Upper lobe of right lung (tissue), 1 donor: ENCODE measurements around the gene WWP2. TPM values are rescaled to one million over a fixed set of nuclear protein-coding genes. Genes with fewer than 3 reads are reported as not detected.

Experiments
- ATAC-seq: fragments of 200-7000 bp; cut with Tn5 transposase; one replicate; pipeline ENCODE4 v1.9.1; 2020; ENCODE audit warnings: mild to moderate bottlenecking, moderate library complexity
- DNase-seq: peaks from one replicate; pipeline ENCODE4 v3.0.0-alpha.2; 2020
- H3K27ac ChIP-seq: fragments of 200-600 bp; one replicate; pipeline ENCODE4 v1.8.0; 2022
- H3K27me3 ChIP-seq: fragments of 200-600 bp; one replicate; pipeline ENCODE4 v1.8.0; 2022; ENCODE audit warnings: mild to moderate bottlenecking
- H3K36me3 ChIP-seq: fragments of 200-600 bp; one replicate; pipeline ENCODE4 v1.8.0; 2022
- H3K4me1 ChIP-seq: fragments of 200-600 bp; one replicate; pipeline ENCODE4 v1.8.0; 2022
- H3K4me3 ChIP-seq: fragments of 200-600 bp; one replicate; pipeline ENCODE4 v1.8.0; 2022; ENCODE audit warnings: mild to moderate bottlenecking
- H3K9me3 ChIP-seq: fragments of 200-600 bp; one replicate; pipeline ENCODE4 v1.8.0; 2022
- intact Hi-C: fragments of 100-400 bp; cut with DNase I; formaldehyde crosslinking; loops from one replicate; pipeline ENCODE4 v1.11.0; 2022
- total RNA-seq: library from RNA; stranded (reverse); fragmentation: NEBNext Ultra II Directional; extraction: Animal tissue kit (Norgen Biotek cat#: 25700); gene quantifications from one replicate; pipeline ENCODE4 v1.2.1, GENCODE V29; 2021
- TF ChIP-seq, protein P1 (sequence below): fragments of 200-600 bp; IDR thresholded peaks from one replicate; pipeline ENCODE4 v1.8.0; 2022; ENCODE audit warnings: antibody characterized with exemption
- donor health status: DM: no; HTN: yes; CAD: no; lungs with severe emphysema.

Gene WWP2
- total RNA-seq, 1 donor from 2014 or later: 71.9 TPM

DNA sequence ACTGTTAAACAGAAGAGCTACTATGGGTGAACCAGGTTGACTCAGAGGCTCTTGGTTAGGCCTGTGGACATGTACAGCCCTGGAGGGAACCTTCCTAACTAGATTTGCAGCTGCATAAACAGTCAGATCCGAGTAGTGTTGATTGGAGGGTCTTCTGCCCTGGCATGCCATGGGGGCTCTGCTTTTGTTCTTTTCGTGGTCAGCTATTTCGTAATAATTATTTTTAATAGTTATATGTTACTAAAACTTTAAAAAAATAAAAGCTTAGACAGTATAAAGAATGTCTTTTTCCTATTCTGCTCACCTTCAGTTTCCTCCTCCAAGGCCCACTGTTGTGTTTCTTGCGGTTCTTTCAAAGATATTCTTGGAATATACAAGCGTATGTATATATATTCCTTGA is 121.6 kb downstream of the WWP2 start:
- no peak overlapping the region for H3K4me3 ChIP-seq
- H3K27me3 ChIP-seq: no peaks in the 10 kb centered on the region
- TF ChIP-seq, protein P1, sequence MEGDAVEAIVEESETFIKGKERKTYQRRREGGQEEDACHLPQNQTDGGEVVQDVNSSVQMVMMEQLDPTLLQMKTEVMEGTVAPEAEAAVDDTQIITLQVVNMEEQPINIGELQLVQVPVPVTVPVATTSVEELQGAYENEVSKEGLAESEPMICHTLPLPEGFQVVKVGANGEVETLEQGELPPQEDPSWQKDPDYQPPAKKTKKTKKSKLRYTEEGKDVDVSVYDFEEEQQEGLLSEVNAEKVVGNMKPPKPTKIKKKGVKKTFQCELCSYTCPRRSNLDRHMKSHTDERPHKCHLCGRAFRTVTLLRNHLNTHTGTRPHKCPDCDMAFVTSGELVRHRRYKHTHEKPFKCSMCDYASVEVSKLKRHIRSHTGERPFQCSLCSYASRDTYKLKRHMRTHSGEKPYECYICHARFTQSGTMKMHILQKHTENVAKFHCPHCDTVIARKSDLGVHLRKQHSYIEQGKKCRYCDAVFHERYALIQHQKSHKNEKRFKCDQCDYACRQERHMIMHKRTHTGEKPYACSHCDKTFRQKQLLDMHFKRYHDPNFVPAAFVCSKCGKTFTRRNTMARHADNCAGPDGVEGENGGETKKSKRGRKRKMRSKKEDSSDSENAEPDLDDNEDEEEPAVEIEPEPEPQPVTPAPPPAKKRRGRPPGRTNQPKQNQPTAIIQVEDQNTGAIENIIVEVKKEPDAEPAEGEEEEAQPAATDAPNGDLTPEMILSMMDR: no peak
- H3K27ac ChIP-seq: no peak overlapping the region
- DNase-seq (no peak), ATAC-seq (no peak)
- no peaks in the 10 kb centered on the region for H3K4me1 ChIP-seq
- peaks cover 17% of the 10 kb centered on the region for H3K36me3 ChIP-seq
- intact Hi-C loops: no loop called here
- H3K9me3 ChIP-seq: no peaks in the 10 kb centered on the region

DNA sequence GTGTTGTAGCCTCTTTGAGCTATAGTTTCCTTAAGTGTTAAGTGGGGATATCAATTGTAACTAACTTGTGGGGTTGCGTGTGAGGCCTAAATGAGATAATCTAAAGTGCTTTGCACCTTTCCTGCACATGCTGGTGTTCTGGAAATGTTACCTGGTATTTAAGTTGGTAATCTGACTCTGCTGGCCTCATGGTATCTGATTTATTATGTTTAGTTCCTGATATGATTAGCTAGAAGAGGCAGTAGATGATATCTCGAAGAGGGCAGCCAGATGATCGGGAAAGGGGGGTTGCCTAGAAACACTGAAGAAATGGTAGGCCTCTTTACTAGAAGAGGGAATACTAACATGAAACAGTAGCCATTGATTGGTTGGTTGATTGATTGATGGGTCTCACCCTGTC is 123.6 kb downstream of the WWP2 start:
- H3K27me3 ChIP-seq: no peaks in the 10 kb centered on the region
- H3K36me3 ChIP-seq: peaks cover 19% of the 10 kb centered on the region
- no peak for ATAC-seq
- H3K27ac ChIP-seq: no peak overlapping the region
- H3K9me3 ChIP-seq: no peaks in the 10 kb centered on the region
- intact Hi-C loops: no loop called here
- H3K4me1 ChIP-seq: peaks cover 6% of the 10 kb centered on the region
- TF ChIP-seq, protein P1: no peak
- H3K4me3 ChIP-seq: no peak overlapping the region
- no peak for DNase-seq

- TF ChIP-seq, protein P1: no peak
- Histone ChIP-seq H3K27ac (no peak overlapping the region), H3K9me3 (no peaks in the 10 kb centered on the region), H3K36me3 (peaks cover 19% of the 10 kb centered on the region), H3K27me3 (no peaks in the 10 kb centered on the region), H3K4me3 (no peak overlapping the region), H3K4me1 (peaks cover 6% of the 10 kb centered on the region)
- ATAC-seq (no peak), DNase-seq (no peak)
- intact Hi-C loops: no loop called here
These were observed 124.6 kb downstream of the WWP2 start for GRCh38 chr16:69886726-69887125.

DNA sequence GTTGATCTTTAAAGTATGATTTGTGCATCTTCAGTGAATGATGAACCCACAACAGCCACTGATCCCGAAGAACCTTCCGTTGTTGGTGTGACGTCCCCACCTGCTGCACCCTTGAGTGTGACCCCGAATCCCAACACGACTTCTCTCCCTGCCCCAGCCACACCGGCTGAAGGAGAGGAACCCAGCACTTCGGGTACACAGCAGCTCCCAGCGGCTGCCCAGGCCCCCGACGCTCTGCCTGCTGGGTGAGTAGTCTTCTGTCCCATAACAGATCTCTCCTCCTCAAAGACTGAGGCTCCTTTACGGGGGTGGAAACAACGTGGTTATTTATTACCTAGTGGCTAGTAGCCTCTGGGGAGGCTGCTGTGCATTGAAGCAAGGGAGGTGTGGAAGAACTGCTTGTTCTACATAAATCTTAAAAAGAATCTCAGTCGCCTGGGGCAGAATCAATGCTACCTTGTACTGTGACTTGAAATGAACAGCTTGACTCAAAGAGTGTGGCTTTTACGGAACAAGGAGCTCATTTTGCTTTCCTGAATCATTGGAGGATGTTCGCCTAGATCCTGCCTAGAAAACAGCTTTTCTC is 126.0 kb downstream of the WWP2 start:
- DNase-seq (no peak), ATAC-seq (no peak)
- no peak overlapping the region for H3K27ac ChIP-seq
- peaks cover 6% of the 10 kb centered on the region for H3K4me1 ChIP-seq
- no peak overlapping the region for H3K4me3 ChIP-seq
- peaks cover 19% of the 10 kb centered on the region for H3K36me3 ChIP-seq
- TF ChIP-seq, protein P1: no peak
- no peaks in the 10 kb centered on the region for H3K9me3 ChIP-seq
- no peaks in the 10 kb centered on the region for H3K27me3 ChIP-seq
- intact Hi-C loops: no loop called here

- H3K27ac ChIP-seq: no peak overlapping the region
- TF ChIP-seq, protein P1: no peak
- no peaks in the 10 kb centered on the region for H3K9me3 ChIP-seq
- peaks cover 19% of the 10 kb centered on the region for H3K36me3 ChIP-seq
- no peak for DNase-seq
- no peak overlapping the region for H3K4me3 ChIP-seq
- intact Hi-C loops: no loop called here
- peaks cover 6% of the 10 kb centered on the region for H3K4me1 ChIP-seq
- H3K27me3 ChIP-seq: no peaks in the 10 kb centered on the region
- ATAC-seq: no peak
These were observed 127.3 kb downstream of the WWP2 start for GRCh38 chr16:69889295-69889964.
